Upper lobe of left lung (tissue), 6 donors: Measurements from ENCODE around the gene SEC14L6. TPM values are rescaled to one million over a fixed set of nuclear protein-coding genes. Genes with fewer than 3 reads are reported as not detected.
A peak's percentile ranks its signal among the peaks of the same experiment; 100 is the strongest.

ENCODE experiments used
- ATAC-seq, 2 donors: fragments of 200-7000 bp; cut with Tn5 transposase; one replicate each; pipeline ENCODE4 v1.9.1; 2022; ENCODE audit warnings: mild to moderate bottlenecking in 2 of 2, moderate library complexity in 2 of 2; ENCODE audit not compliant: low FRiP score in 2 of 2
- DNase-seq, 2 donors: peaks; one replicate each; pipeline ENCODE4 v3.0.0-alpha.2; 2019 to 2020
- H3K27ac ChIP-seq, 4 donors: fragments of 200-600 bp; sonication (generic); one replicate each; pipeline ENCODE4 v1.5.1; 2016 to 2019
- H3K27me3 ChIP-seq, 4 donors: fragments of 200-600 bp; sonication (generic); one replicate each; pipeline ENCODE4 v1.5.1; 2017 to 2019
- H3K36me3 ChIP-seq, 4 donors: fragments of 200-600 bp; sonication (generic); one replicate each; pipeline ENCODE4 v1.5.1; 2016 to 2019
- H3K4me1 ChIP-seq, 4 donors: fragments of 200-600 bp; sonication (generic); one replicate each; pipeline ENCODE4 v1.5.1; 2018 to 2019
- H3K4me3 ChIP-seq, 4 donors: fragments of 200-600 bp; sonication (generic); one replicate each; pipeline ENCODE4 v1.5.1; 2017 to 2019; ENCODE audit warnings: mild to moderate bottlenecking in 2 of 4, moderate library complexity in 1 of 4
- H3K9me3 ChIP-seq, 4 donors: fragments of 200-600 bp; sonication (generic); one replicate each; pipeline ENCODE4 v1.5.1; 2018 to 2019
- CTCF ChIP-seq, 6 experiments: fragments of 450-650 bp in 4 of 6; fragments of 200-600 bp in 2 of 6; sonication (generic) in 2 of 6; IDR thresholded peaks; one replicate each; pipeline ENCODE4 v1.5.1; 2016 to 2019; ENCODE audit warnings: antibody characterized with exemption in 6 of 6
- EP300 ChIP-seq, 4 donors: sonication (generic); formaldehyde crosslinking; IDR thresholded peaks; one replicate each; pipeline ENCODE4 v1.5.1; 2017; ENCODE audit warnings: antibody characterized with exemption in 4 of 4, control low read depth in 2 of 4
- POLR2A ChIP-seq, 4 donors: fragments of 450-650 bp; IDR thresholded peaks; one replicate each; pipeline ENCODE4 v1.5.1; 2016 to 2017; ENCODE audit warnings: antibody characterized with exemption in 4 of 4, mild to moderate bottlenecking in 2 of 4
- POLR2AphosphoS5 ChIP-seq, 2 donors: sonication (generic); formaldehyde crosslinking; IDR thresholded peaks; one replicate each; pipeline ENCODE4 v1.5.1; 2017; ENCODE audit warnings: antibody characterized with exemption in 2 of 2
- WGBS, 2 donors: methylation state at CpG; one replicate each; pipeline ENCODE4 v1.1.5; 2017 to 2018; 5-methylcytosine and 5-hydroxymethylcytosine counted together
- total RNA-seq, 6 donors: library from RNA; depleted of rRNA in 4 of 6; stranded (reverse); fragments of >200 nt in 4 of 6; gene quantifications; one replicate each; pipeline versions ENCODE4 v1.1.0 to v1.2.1, GENCODE V29; 2016 to 2021
- donor health status: DM: no; HTN: no; CAD: no; lungs with moderate emphysema.
- donor health status: DM: no; HTN: yes; CAD: no; lungs with severe emphysema.

Gene SEC14L6
- total RNA-seq, 6 donors from 2014 or later, result 11.4 to 41.3 (median 20.9) TPM

GRCh38 chr22:30526656-30527055 lies 19.9 kb downstream of the SEC14L6 start:
- no peak for TF ChIP-seq EP300 (IDR thresholded peaks at IDR 0.05)
- TF ChIP-seq POLR2A (IDR thresholded peaks at IDR 0.05), result no peak
- TF ChIP-seq POLR2AphosphoS5 (IDR thresholded peaks at IDR 0.05), result no peak

DNA sequence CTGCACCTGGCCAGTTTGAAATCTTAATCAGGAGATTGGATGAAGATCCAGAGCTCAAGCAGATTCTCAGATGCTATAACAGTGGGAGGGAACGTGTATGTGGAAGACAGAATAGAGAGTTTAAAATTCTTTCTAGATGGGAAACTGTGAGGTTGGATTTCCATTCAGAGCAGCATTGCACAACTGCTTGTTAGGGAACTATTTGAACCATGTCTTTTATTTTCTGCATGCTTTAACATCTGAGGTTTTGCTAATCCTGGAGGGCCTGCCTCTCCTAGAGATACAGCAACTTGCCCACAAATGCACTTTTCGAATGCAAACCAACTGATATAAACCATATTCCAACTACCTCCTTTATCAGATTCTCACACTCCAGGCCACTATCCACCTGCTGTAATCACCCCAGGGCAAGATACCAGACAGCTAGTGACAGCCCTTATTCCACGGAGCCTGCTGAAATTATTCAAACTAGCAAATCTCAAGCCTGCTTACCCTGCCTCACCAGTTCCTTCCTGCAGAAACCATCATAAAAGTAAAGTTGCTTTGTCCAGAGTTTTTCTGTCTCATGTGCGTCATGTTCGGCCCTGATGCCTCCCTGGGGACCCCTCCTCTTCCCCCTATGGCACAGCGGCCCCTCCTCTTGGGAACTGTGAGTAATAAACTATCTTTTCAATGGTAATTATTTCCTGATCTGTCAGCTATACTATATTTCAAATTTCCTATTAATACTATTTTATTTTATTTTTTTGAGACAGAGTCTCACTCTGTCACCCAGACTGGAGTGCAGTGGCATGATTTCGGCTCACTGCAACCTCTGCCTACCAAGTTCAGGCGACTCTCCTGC lies 22.7 kb downstream of the SEC14L6 start:
- Histone ChIP-seq H3K27me3 (no peaks in the 10 kb centered on the region), H3K36me3 (no peaks in the 10 kb centered on the region), H3K9me3 (no peaks in the 10 kb centered on the region), H3K4me1 (no peaks in the 10 kb centered on the region), H3K27ac (no peak overlapping the region), H3K4me3 (no peak overlapping the region)
- WGBS, 2 donors, result 80 to 89% methylated on average over 8 of the region's 8 CpGs
- ATAC-seq (no peak), DNase-seq (no peak)
- TF ChIP-seq CTCF (IDR thresholded peaks at IDR 0.05), result no peak
- TF ChIP-seq POLR2A (IDR thresholded peaks at IDR 0.05), result no peak
- TF ChIP-seq EP300 (IDR thresholded peaks at IDR 0.05), result no peak
- no peak for TF ChIP-seq POLR2AphosphoS5 (IDR thresholded peaks at IDR 0.05)

More at GRCh38 chr22:30526656-30527055, 19.9 kb downstream of the SEC14L6 start:
- H3K27ac ChIP-seq, result no peak overlapping the region
- no peak for DNase-seq
- no peak for ATAC-seq
- WGBS, 2 donors, result 86% methylated on average over 4 of the region's 4 CpGs
- no peaks in the 10 kb centered on the region for H3K4me1 ChIP-seq
- no peak overlapping the region for H3K4me3 ChIP-seq
- no peaks in the 10 kb centered on the region for H3K27me3 ChIP-seq
- H3K9me3 ChIP-seq, result no peaks in the 10 kb centered on the region
- no peaks in the 10 kb centered on the region for H3K36me3 ChIP-seq

DNA sequence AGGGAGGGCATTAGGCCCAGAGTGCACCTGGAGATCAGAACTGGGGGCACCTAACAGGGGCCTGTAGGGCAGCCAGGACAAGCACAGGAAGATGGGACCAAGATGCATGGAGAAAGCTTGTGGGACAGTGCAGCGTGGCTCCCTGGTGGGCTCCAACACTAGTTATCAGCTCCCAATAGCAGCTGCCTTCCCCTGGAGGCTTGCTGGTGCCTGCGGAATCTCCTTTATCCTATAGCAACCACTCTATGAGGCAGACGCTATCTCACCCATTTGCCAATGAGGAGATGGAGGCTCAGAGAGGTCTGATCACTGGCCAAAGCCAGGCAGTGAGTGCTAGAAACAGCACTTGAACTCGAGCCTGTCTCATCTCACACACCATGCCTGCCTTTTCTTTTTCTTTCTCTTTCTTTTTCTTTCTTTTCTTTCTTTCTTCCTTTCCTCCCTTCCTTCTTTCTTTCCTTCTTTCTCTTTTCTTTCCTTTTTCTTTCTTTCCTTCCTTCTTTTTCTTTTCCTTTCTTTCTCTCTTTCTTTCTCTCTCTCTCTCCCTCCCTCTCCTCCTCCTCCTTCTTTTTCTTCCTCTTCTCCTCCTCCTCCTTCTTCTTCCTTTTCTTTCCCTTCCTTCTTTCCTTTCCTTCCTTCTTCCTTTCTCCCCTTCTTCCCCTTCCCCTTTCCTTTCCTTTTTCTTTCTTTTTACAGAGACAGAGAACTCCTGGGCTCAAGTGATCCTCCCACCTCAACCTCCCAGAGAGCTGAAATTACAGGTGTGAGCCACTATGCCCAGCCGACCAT lies 25.0 kb downstream of the SEC14L6 start:
- Histone ChIP-seq H3K9me3 (no peaks in the 10 kb centered on the region), H3K27ac (no peak overlapping the region), H3K36me3 (no peaks in the 10 kb centered on the region), H3K4me1 (no peaks in the 10 kb centered on the region), H3K27me3 (no peaks in the 10 kb centered on the region), H3K4me3 (no peak overlapping the region)
- DNase-seq (no peak), ATAC-seq (peak in 1 of 2 donors; percentile 13)
- WGBS, 2 donors, result 77% methylated on average over 5 of the region's 5 CpGs
- TF ChIP-seq POLR2A (IDR thresholded peaks at IDR 0.05) (no peak), EP300 (IDR thresholded peaks at IDR 0.05) (no peak), CTCF (IDR thresholded peaks at IDR 0.05) (no peak)

GRCh38 chr22:30519842-30520425 lies 26.6 kb downstream of the SEC14L6 start:
- no peak for TF ChIP-seq CTCF (IDR thresholded peaks at IDR 0.05)
- TF ChIP-seq EP300 (IDR thresholded peaks at IDR 0.05), result no peak
- TF ChIP-seq POLR2A (IDR thresholded peaks at IDR 0.05), result no peak
- no peak for TF ChIP-seq POLR2AphosphoS5 (IDR thresholded peaks at IDR 0.05)
- no peak for ATAC-seq

DNA sequence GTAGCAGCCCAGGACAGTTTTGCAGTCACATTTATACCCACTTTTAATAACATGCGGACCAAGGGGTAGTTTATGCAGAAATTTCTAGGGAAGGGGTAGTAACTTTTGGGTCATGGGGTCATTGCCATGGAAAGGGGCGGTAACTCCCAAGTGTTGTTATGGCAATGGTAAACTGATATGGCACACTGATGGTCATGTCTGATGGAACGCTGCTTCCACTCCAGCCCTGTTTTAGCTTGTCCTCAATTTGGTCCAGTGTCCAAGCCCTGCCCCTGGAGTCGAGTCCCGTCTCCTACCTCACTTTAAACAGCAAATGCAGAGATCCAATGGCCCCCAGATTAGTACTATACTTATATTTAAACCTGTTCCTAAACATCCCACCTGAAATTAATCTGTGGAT lies 29.8 kb downstream of the SEC14L6 start:
- WGBS, 2 donors, result 87 to 88% methylated on average over 5 of the region's 5 CpGs
- TF ChIP-seq CTCF (IDR thresholded peaks at IDR 0.05) (no peak), EP300 (IDR thresholded peaks at IDR 0.05) (no peak), POLR2A (IDR thresholded peaks at IDR 0.05) (no peak), POLR2AphosphoS5 (IDR thresholded peaks at IDR 0.05) (no peak)
- no peaks in the 10 kb centered on the region for H3K36me3 ChIP-seq
- no peak for DNase-seq
- H3K27me3 ChIP-seq, result no peaks in the 10 kb centered on the region
- H3K4me3 ChIP-seq, result no peak overlapping the region
- no peaks in the 10 kb centered on the region for H3K9me3 ChIP-seq
- H3K27ac ChIP-seq, result no peak overlapping the region
- no peaks in the 10 kb centered on the region for H3K4me1 ChIP-seq
- no peak for ATAC-seq

More at GRCh38 chr22:30519842-30520425, 26.6 kb downstream of the SEC14L6 start:
- Histone ChIP-seq H3K9me3 (no peaks in the 10 kb centered on the region), H3K4me3 (no peak overlapping the region), H3K36me3 (no peaks in the 10 kb centered on the region), H3K27me3 (no peaks in the 10 kb centered on the region), H3K27ac (no peak overlapping the region), H3K4me1 (no peaks in the 10 kb centered on the region)
- no peak for DNase-seq
- WGBS, 2 donors, result 91 to 92% methylated on average over 6 to 7 of the region's 7 CpGs
